Adipose tissue (tissue), 3 donors: ENCODE measurements around the gene FRAT1. TPM values are rescaled to one million over a fixed set of nuclear protein-coding genes. Genes with fewer than 3 reads are reported as not detected.

Source experiments
- H3K27ac ChIP-seq: one replicate; pipeline ENCODE4 v1.5.1; 2013; ENCODE audit warnings: low read depth, low read length
- WGBS, 3 donors: extraction: QIAGEN DNeasy Blood & Tissue Kit; methylation state at CpG; one replicate each; pipeline ENCODE4 v1.1.7; 2013; 5-methylcytosine and 5-hydroxymethylcytosine counted together
- polyA plus RNA-seq, 3 donors: library from polyadenylated mRNA; stranded (reverse); fragments of 200-250 nt; gene quantifications; one replicate each; pipeline ENCODE4 v1.2.3, GENCODE V29; 2013
- donor health status: healthy with polysubstance abuse.
- donor health status: Bipolar disorder and iron deficiency.
- donor health status: healthy.

FRAT1 gene
- polyA plus RNA-seq, 3 donors = 2.5 to 2.9 (median 2.7) TPM

- no peak overlapping the region for H3K27ac ChIP-seq
- WGBS, 3 donors = 94% methylated on average over 11 of the region's 11 CpGs
Observed at GRCh38 chr10:97302088-97302791, 16.8 kb upstream of the FRAT1 start.

GRCh38 chr10:97307441-97307840 is 11.6 kb upstream of the FRAT1 start:
- WGBS, 3 donors = 42 to 98% (median 56%) methylated on average over 1 of the region's 1 CpG
- no peak overlapping the region for H3K27ac ChIP-seq

- 75 to 84% (median 76%) methylated on average over 10 of the region's 10 CpGs for WGBS, 3 donors
Observed at GRCh38 chr10:97307866-97308780, 10.9 kb upstream of the FRAT1 start.

GRCh38 chr10:97311111-97311626 is 7.9 kb upstream of the FRAT1 start:
- H3K27ac ChIP-seq = no peak overlapping the region
- 94 to 96% (median 95%) methylated on average over 4 of the region's 4 CpGs for WGBS, 3 donors

More at GRCh38 chr10:97307866-97308780, 10.9 kb upstream of the FRAT1 start:
- no peak overlapping the region for H3K27ac ChIP-seq

- WGBS, 3 donors = 81 to 93% (median 86%) methylated on average over 6 of the region's 6 CpGs
Observed at GRCh38 chr10:97312897-97313296, 6.2 kb upstream of the FRAT1 start.

GRCh38 chr10:97314671-97315070 is 4.4 kb upstream of the FRAT1 start:
- 46 to 58% (median 57%) methylated on average over 4 of the region's 4 CpGs for WGBS, 3 donors
- H3K27ac ChIP-seq = no peak overlapping the region

More at GRCh38 chr10:97312897-97313296, 6.2 kb upstream of the FRAT1 start:
- no peak overlapping the region for H3K27ac ChIP-seq

- H3K27ac ChIP-seq = peak overlapping the region; percentile 85
- 0 to 1% (median 1%) methylated on average over 78 to 83 of the region's 83 CpGs for WGBS, 3 donors
Observed at GRCh38 chr10:97319671-97320479, 804 bp downstream of the FRAT1 start.

GRCh38 chr10:97320480-97321031 is 1.5 kb downstream of the FRAT1 start:
- peak overlapping the region; percentile 42 for H3K27ac ChIP-seq
- WGBS, 3 donors = 5 to 21% (median 9%) methylated on average over 24 of the region's 24 CpGs

- WGBS, 3 donors = 15 to 40% (median 17%) methylated on average over 38 of the region's 38 CpGs
- no peak overlapping the region for H3K27ac ChIP-seq
Observed at GRCh38 chr10:97321032-97321803, 2.1 kb downstream of the FRAT1 start.

- no peak overlapping the region for H3K27ac ChIP-seq
- 82 to 87% (median 86%) methylated on average over 3 of the region's 3 CpGs for WGBS, 3 donors
Observed at GRCh38 chr10:97321804-97322190, 2.7 kb downstream of the FRAT1 start.

- 74 to 85% (median 82%) methylated on average over 4 of the region's 4 CpGs for WGBS, 3 donors
- no peak overlapping the region for H3K27ac ChIP-seq
Observed at GRCh38 chr10:97323501-97323900, 4.4 kb downstream of the FRAT1 start.

- H3K27ac ChIP-seq = no peak overlapping the region
- 79 to 91% (median 87%) methylated on average over 9 of the region's 9 CpGs for WGBS, 3 donors
Observed at GRCh38 chr10:97325754-97326153, 6.7 kb downstream of the FRAT1 start.

- H3K27ac ChIP-seq = no peak overlapping the region
- WGBS, 3 donors = 33 to 76% (median 71%) methylated on average over 7 of the region's 7 CpGs
Observed at GRCh38 chr10:97327348-97328294, 8.6 kb downstream of the FRAT1 start.

GRCh38 chr10:97328646-97329453 is 9.8 kb downstream of the FRAT1 start:
- 32 to 79% (median 75%) methylated on average over 3 of the region's 3 CpGs for WGBS, 3 donors
- H3K27ac ChIP-seq = no peak overlapping the region

- H3K27ac ChIP-seq = no peak overlapping the region
- 57 to 93% (median 89%) methylated on average over 5 of the region's 5 CpGs for WGBS, 3 donors
Observed at GRCh38 chr10:97329766-97330165, 10.7 kb downstream of the FRAT1 start.
